Hematopoietic multipotent progenitor cell treated with erythropoietin and hydrocortisone succinate and interleukin-3 and kit ligand, for 4 days (in vitro differentiated cells): ENCODE data around the gene EFHC1.

Experiments
- DNase-seq: peaks from one replicate; pipeline ENCODE4 v3.0.0-alpha.2; 2015

EFHC1 gene

GRCh38 chr6:52543262-52543661, 123.1 kb downstream of the EFHC1 start:
- DNase-seq: no peak

GRCh38 chr6:52543729-52544601, 123.8 kb downstream of the EFHC1 start:
- no peak for DNase-seq

GRCh38 chr6:52544602-52545405, 124.7 kb downstream of the EFHC1 start:
- DNase-seq: no peak

GRCh38 chr6:52545406-52546119, 125.4 kb downstream of the EFHC1 start:
- no peak for DNase-seq

- DNase-seq: no peak
These were observed 126.0 kb downstream of the EFHC1 start for GRCh38 chr6:52546192-52546591.

- DNase-seq: no peak
These were observed 126.5 kb downstream of the EFHC1 start for GRCh38 chr6:52546678-52547077.

- no peak for DNase-seq
These were observed 127.7 kb downstream of the EFHC1 start for GRCh38 chr6:52547647-52548352.

- no peak for DNase-seq
These were observed 128.2 kb downstream of the EFHC1 start for GRCh38 chr6:52548353-52548713.

- no peak for DNase-seq
These were observed 128.9 kb downstream of the EFHC1 start for GRCh38 chr6:52548999-52549398.

- no peak for DNase-seq
These were observed 129.3 kb downstream of the EFHC1 start for GRCh38 chr6:52549428-52549827.

- peak; percentile 65 for DNase-seq
These were observed 130.0 kb downstream of the EFHC1 start for GRCh38 chr6:52550014-52550575.

GRCh38 chr6:52550870-52551269, 130.7 kb downstream of the EFHC1 start:
- peak; percentile 66 for DNase-seq

- no peak for DNase-seq
These were observed 131.5 kb downstream of the EFHC1 start for GRCh38 chr6:52551483-52552277.

GRCh38 chr6:52552278-52552643, 132.1 kb downstream of the EFHC1 start:
- no peak for DNase-seq

- no peak for DNase-seq
These were observed 133.0 kb downstream of the EFHC1 start for GRCh38 chr6:52553158-52553557.

GRCh38 chr6:52553719-52554118, 133.6 kb downstream of the EFHC1 start:
- DNase-seq: no peak

- no peak for DNase-seq
These were observed 134.6 kb downstream of the EFHC1 start for GRCh38 chr6:52554684-52555280.

- no peak for DNase-seq
These were observed 135.5 kb downstream of the EFHC1 start for GRCh38 chr6:52555518-52556233.

- DNase-seq: no peak
These were observed 137.5 kb downstream of the EFHC1 start for GRCh38 chr6:52557389-52558265.
